Measurements from ENCODE around the gene SPIRE1.
A peak's percentile ranks its signal among the peaks of the same experiment; 100 is the strongest.

SPIRE1 gene

DNA sequence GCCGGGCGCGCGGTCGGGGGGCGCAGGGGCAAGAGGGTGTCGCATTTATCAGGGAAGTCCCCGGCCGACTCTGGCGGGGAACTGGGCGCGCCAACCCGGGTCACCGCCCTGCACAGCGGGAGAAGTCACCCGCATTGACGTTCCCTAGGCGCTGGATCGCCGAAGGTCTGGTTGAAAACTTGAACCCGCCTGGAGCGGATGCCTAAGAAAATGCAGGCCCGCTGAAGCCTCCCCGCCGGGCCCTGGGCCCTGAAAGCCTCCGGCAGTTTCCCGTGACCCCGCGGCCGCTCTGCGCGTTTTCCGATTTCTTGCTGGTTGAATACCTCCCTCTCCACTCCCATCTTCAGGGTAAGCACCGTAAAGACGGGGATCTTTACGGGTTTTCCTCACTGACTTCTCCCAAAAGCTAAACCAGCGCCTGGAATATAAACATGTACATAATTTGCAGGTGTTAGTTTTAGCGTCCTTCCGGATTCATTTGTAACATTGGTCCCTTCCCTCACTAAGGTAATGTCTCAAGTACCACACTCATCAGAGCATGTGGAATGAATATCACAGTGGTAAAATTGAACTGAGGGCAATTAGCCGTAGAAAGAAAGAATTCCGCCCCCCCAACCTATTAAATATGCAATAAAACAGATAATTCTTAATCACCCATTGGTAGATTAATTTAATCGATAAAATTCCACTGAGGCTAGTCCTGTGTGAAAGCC lies 675 bp upstream of the SPIRE1 start:
- H3K27ac ChIP-seq: peak overlapping the region; percentile 79

DNA sequence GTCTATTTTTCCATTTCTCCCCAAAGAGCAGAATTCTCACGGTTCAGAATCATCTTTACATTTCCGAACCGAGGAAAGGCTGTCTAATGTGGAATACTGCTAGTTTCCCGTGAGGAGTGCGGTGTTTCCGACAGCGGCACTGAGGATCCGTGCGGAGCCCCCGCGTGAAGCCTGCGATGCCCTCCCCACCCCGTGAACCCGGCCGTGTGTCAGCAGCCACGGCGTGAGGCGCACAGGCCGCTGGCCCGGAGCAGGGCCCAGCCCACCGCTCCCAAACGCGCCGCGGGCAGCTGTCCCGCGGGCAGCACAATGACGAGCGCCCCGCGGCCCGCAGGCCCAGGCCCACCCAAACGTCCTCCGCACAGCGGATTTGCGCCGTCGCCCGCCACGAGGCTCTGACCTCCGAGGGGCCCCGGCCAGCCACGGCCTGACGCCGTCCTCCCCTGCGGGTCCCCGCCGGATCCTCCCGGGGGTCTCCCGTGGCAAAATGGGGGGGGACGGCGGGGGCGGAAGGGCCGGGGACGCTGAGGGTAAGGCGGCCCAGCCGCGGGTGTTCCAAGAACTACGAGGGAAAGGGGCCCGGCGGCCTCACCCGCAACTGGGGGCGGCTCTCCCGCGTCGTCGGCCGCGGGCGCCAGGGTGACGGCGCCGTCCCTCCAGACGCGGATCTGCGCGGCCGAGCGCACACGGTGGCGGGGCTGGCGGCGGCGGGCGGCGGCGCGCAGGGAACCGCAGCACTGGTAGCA lies 796 bp downstream of the SPIRE1 start:
- H3K27ac ChIP-seq: peak overlapping the region; percentile 79
- TF ChIP-seq, protein P1, sequence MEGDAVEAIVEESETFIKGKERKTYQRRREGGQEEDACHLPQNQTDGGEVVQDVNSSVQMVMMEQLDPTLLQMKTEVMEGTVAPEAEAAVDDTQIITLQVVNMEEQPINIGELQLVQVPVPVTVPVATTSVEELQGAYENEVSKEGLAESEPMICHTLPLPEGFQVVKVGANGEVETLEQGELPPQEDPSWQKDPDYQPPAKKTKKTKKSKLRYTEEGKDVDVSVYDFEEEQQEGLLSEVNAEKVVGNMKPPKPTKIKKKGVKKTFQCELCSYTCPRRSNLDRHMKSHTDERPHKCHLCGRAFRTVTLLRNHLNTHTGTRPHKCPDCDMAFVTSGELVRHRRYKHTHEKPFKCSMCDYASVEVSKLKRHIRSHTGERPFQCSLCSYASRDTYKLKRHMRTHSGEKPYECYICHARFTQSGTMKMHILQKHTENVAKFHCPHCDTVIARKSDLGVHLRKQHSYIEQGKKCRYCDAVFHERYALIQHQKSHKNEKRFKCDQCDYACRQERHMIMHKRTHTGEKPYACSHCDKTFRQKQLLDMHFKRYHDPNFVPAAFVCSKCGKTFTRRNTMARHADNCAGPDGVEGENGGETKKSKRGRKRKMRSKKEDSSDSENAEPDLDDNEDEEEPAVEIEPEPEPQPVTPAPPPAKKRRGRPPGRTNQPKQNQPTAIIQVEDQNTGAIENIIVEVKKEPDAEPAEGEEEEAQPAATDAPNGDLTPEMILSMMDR (conservative IDR thresholded peaks at IDR 0.05): no peak
- peak; percentile 93 for TF ChIP-seq ZFX (IDR thresholded peaks at IDR 0.05)

More for the DNA sequence above, 675 bp upstream of the SPIRE1 start:
- TF ChIP-seq, protein P1 (conservative IDR thresholded peaks at IDR 0.05): no peak
- TF ChIP-seq ZFX (IDR thresholded peaks at IDR 0.05): no peak

DNA sequence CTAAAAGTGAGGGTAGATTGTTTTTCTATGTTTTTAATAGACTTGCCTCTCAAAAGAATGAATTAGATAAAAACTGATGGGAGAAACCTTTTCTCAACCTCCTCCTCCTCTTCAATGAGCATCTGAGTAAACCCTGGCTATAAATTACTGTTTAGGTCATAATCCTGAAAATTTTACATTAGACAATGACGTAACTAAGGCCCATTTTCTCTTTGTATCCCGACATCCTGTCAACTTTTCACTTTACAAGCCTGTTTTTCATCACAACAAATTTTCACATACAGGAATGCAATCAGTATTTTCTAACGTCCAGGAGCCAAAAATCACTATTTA lies 1.3 kb downstream of the SPIRE1 start:
- TF ChIP-seq ZFX (IDR thresholded peaks at IDR 0.05): no peak
- TF ChIP-seq, protein P1 (conservative IDR thresholded peaks at IDR 0.05): no peak
- H3K27ac ChIP-seq: peak overlapping the region; percentile 79

DNA sequence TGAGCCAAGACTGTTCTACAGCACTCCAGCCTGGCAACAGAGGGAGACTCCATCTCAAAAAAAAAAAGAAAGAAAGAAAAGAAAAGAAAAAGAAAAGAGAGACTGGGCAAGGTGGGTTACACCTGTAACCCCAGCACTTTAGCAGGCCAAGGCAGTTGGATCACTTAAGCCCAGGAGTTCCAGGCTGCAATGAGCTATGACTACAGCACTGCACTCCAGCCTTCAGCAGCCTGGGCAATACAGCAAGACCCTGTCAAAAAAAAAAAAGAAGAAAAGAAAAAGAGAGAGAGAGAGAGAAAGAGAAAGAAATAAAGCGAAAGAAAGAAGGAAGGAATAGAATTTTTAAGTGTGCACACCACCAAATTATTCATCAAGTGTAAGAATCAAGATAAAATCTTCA lies 2.9 kb downstream of the SPIRE1 start:
- no peak overlapping the region for H3K27ac ChIP-seq
- TF ChIP-seq, protein P1 (conservative IDR thresholded peaks at IDR 0.05): no peak
- no peak for TF ChIP-seq ZFX (IDR thresholded peaks at IDR 0.05)

DNA sequence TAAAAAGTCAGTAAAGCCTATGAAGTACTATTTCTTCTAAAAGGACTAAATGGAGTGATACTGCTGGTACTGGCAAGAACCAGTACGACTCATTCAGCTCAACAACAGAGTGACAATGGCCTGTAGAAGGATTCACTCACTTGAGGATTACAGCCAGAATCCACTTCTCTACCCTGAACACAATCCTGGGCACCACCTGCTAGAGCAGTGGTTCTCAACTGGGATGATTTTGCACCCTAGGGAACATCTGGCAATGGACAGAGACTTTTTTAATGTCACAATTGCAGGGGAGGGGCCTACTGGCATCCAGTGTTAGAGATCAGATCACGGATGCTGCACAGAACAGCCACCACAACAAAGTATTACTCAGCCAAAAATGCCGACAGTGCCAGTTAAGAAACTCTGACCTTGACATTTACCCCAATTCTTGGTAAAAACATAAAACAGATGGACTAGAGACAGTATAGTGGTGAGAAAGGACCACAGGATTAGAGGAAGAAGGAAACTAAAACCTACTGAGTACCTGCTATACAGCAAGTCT lies 5.0 kb downstream of the SPIRE1 start:
- no peak overlapping the region for H3K27ac ChIP-seq
- TF ChIP-seq, protein P1 (conservative IDR thresholded peaks at IDR 0.05): no peak
- TF ChIP-seq ZFX (IDR thresholded peaks at IDR 0.05): no peak

DNA sequence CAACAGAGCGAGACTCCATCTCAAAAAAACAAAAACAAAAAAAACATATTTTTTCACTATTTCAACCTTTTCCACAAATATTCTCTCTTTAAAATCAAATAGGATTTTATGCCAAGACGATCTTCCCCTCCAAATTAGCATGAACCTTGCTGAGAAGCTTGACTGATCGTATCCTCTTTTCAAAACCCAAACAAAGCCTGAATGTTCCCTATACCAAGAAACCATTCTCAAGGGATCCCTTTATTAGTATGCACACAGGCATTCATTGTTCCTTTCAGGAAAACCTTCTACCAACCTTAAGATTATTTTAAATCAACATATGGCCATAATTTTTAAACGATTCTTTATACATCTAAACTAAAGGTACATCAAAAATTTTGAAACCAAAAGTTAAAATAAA lies 6.3 kb downstream of the SPIRE1 start:
- TF ChIP-seq ZFX (IDR thresholded peaks at IDR 0.05): no peak
- TF ChIP-seq, protein P1 (conservative IDR thresholded peaks at IDR 0.05): no peak
- H3K27ac ChIP-seq: no peak overlapping the region

DNA sequence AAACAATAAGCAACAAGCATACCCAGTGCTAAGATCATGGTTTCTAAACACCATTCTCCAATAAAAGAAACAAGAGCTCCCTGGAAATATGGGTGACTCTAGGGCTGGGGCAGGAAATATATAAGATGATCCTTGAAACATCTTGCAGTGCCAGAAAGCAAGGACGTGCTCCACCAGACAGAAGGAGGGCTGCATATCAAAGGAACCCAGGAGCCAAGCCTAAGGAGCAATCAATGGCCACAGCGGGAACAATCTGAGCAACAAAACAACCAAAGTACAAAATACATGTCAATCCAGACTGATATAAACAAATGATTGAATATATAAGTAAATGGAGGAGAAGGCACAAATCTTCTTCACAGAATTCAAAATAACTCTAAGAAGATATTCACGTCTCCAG lies 10.1 kb downstream of the SPIRE1 start:
- no peak overlapping the region for H3K27ac ChIP-seq
- TF ChIP-seq, protein P1 (conservative IDR thresholded peaks at IDR 0.05): no peak
- TF ChIP-seq ZFX (IDR thresholded peaks at IDR 0.05): no peak

All from C4-2B (cell line).